HG02973 (cell line): ENCODE measurements around the gene ARHGAP24.

Source experiments
- ATAC-seq: cut with Tn5 transposase; IDR thresholded peaks from one replicate; pipeline ENCODE4 v1.9.1; 2021; ENCODE audit warnings: moderate library complexity; ENCODE audit not compliant: unreplicated experiment

Gene ARHGAP24

GRCh38 chr4:85684676-85685075 lies 209.7 kb downstream of the ARHGAP24 start:
- no peak for ATAC-seq

- ATAC-seq: no peak
Observed at GRCh38 chr4:85686398-85686797, 211.4 kb downstream of the ARHGAP24 start.

GRCh38 chr4:85688055-85688740 lies 213.2 kb downstream of the ARHGAP24 start:
- no peak for ATAC-seq

- no peak for ATAC-seq
Observed at GRCh38 chr4:85696661-85697060, 221.7 kb downstream of the ARHGAP24 start.

GRCh38 chr4:85697854-85698253 lies 222.9 kb downstream of the ARHGAP24 start:
- ATAC-seq: no peak

- ATAC-seq: no peak
Observed at GRCh38 chr4:85700362-85700761, 225.4 kb downstream of the ARHGAP24 start.

- ATAC-seq: peak; percentile 99
Observed at GRCh38 chr4:85701861-85702321, 226.9 kb downstream of the ARHGAP24 start.

- ATAC-seq: no peak
Observed at GRCh38 chr4:85703096-85703495, 228.1 kb downstream of the ARHGAP24 start.

- peak; percentile 90 for ATAC-seq
Observed at GRCh38 chr4:85707611-85708010, 232.7 kb downstream of the ARHGAP24 start.

- no peak for ATAC-seq
Observed at GRCh38 chr4:85708468-85708867, 233.5 kb downstream of the ARHGAP24 start.

- no peak for ATAC-seq
Observed at GRCh38 chr4:85713005-85713404, 238.1 kb downstream of the ARHGAP24 start.

GRCh38 chr4:85715991-85716737 lies 241.2 kb downstream of the ARHGAP24 start:
- no peak for ATAC-seq

GRCh38 chr4:85717351-85717750 lies 242.4 kb downstream of the ARHGAP24 start:
- ATAC-seq: no peak

GRCh38 chr4:85717847-85718246 lies 242.9 kb downstream of the ARHGAP24 start:
- no peak for ATAC-seq

GRCh38 chr4:85720735-85721134 lies 245.8 kb downstream of the ARHGAP24 start:
- ATAC-seq: no peak

- no peak for ATAC-seq
Observed at GRCh38 chr4:85722401-85722800, 247.5 kb downstream of the ARHGAP24 start.

- no peak for ATAC-seq
Observed at GRCh38 chr4:85722807-85723206, 247.9 kb downstream of the ARHGAP24 start.

- peak; percentile 53 for ATAC-seq
Observed at GRCh38 chr4:85724791-85725563, 250.0 kb downstream of the ARHGAP24 start.

GRCh38 chr4:85725721-85726170 lies 250.8 kb downstream of the ARHGAP24 start:
- ATAC-seq: peak; percentile 83

- no peak for ATAC-seq
Observed at GRCh38 chr4:85726555-85726954, 251.6 kb downstream of the ARHGAP24 start.

- no peak for ATAC-seq
Observed at GRCh38 chr4:85728464-85728863, 253.5 kb downstream of the ARHGAP24 start.
